Pons (tissue), 1 donor: Measurements from ENCODE around the gene PDSS2.
A peak's percentile ranks its signal among the peaks of the same experiment; 100 is the strongest.
"Not testable (repeated sequence)": the region's sequence is repeated elsewhere in the genome, so short reads cannot be mapped to it uniquely, and the experiment has no call there.

ENCODE experiments used
- DNase-seq: peaks from one replicate; pipeline ENCODE4 v3.0.0-alpha.2; 2016; ENCODE audit warnings: low spot score

PDSS2 gene

GRCh38 chr6:107459283-107460082 lies at the start of gene PDSS2:
TSS of gene PDSS2 (minus strand) at chr6:107459564. CDS start at chr6:107459285, 279 bp downstream.
- DNase-seq, result peak; percentile 98

GRCh38 chr6:107506145-107506544 lies 46.8 kb upstream of the PDSS2 start:
- no peak for DNase-seq

- no peak for DNase-seq
These were observed 45.1 kb upstream of the PDSS2 start for GRCh38 chr6:107504270-107505026.

GRCh38 chr6:107496892-107497684 lies 37.7 kb upstream of the PDSS2 start:
- no peak for DNase-seq

GRCh38 chr6:107495971-107496370 lies 36.6 kb upstream of the PDSS2 start:
- DNase-seq, result peak; percentile 68

GRCh38 chr6:107495196-107495643 lies 35.9 kb upstream of the PDSS2 start:
- peak; percentile 78 for DNase-seq

GRCh38 chr6:107493158-107494057 lies 34.0 kb upstream of the PDSS2 start:
- peak; percentile 86 for DNase-seq

- DNase-seq, result peak; percentile 90
These were observed 32.6 kb upstream of the PDSS2 start for GRCh38 chr6:107491760-107492660.

- DNase-seq, result peak; percentile 46
These were observed 31.8 kb upstream of the PDSS2 start for GRCh38 chr6:107491138-107491609.

GRCh38 chr6:107490566-107491137 lies 31.3 kb upstream of the PDSS2 start:
- peak; percentile 30 for DNase-seq

- peak; percentile 42 for DNase-seq
These were observed 30.5 kb upstream of the PDSS2 start, which contains the start of gene SOBP for GRCh38 chr6:107489636-107490565. TSS of gene SOBP (plus strand) at chr6:107490117. CDS start at chr6:107490617, 500 bp downstream.

- DNase-seq, result peak; percentile 36
These were observed 29.7 kb upstream of the PDSS2 start for GRCh38 chr6:107488875-107489635.

- no peak for DNase-seq
These were observed 29.0 kb upstream of the PDSS2 start for GRCh38 chr6:107488174-107488874.

GRCh38 chr6:107485157-107485556 lies 25.8 kb upstream of the PDSS2 start:
- no peak for DNase-seq

- DNase-seq, result no peak
These were observed 19.8 kb upstream of the PDSS2 start for GRCh38 chr6:107479089-107479690.

GRCh38 chr6:107475826-107476225 lies 16.5 kb upstream of the PDSS2 start:
- not testable (repeated sequence) for DNase-seq
